GM18520 (cell line): Measurements from ENCODE around the gene NOXO1.
"Not testable (repeated sequence)": the region's sequence is repeated elsewhere in the genome, so short reads cannot be mapped to it uniquely, and the experiment has no call there.

Experiments
- ATAC-seq: cut with Tn5 transposase; IDR thresholded peaks from one replicate; pipeline ENCODE4 v1.9.1; 2021; ENCODE audit not compliant: unreplicated experiment

NOXO1 gene

DNA sequence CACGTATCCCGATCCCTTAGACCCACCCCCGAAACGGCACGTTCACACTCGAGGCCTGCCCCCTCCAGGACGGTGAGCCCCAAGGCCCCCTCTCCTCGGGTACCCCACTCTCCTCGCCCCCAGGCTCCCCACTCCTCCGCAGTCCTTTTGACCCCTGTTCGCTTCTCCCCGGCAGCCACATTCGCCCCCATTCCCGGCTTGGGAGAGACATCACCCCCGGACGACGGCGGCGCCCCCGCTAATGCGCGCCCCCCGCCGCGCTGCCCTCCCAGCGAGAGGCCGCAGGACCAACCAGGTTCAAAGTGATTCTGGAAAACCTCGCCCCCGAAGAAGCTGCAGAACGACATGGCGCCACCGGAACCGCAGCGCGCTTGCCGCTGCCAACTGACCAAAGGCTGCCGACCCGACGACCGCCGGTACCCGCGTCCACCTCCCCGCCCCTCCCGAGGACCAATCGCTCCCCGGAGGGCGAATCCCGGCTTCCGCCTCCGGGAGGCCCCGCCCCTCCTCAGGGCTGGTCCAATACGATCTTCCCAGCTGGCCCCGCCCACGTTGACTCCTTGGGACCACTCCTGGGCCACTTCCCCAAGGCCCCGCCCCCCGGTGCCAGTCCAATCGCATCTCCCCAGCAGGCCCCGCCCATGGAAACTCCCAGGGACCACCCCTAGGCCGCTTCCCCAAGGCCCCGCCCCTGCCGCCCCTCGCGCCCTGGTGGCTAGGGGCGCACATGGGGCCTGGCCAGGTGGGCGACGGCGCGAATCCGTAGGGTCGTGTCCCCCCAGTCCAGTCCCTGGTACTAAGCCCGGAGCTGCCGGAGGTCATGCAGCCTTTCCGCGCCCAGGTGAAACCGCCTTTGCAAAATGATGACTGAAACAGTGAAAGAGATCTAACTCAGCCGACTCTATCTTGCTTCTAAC, 38.2 kb downstream of the NOXO1 start, which contains the start of gene MSRB1:
MSRB1 (minus strand) TSS at position 390 of the 917 bp plus-strand sequence; CDS start at position 347, 43 bp downstream.
- peak; percentile 80 for ATAC-seq

DNA sequence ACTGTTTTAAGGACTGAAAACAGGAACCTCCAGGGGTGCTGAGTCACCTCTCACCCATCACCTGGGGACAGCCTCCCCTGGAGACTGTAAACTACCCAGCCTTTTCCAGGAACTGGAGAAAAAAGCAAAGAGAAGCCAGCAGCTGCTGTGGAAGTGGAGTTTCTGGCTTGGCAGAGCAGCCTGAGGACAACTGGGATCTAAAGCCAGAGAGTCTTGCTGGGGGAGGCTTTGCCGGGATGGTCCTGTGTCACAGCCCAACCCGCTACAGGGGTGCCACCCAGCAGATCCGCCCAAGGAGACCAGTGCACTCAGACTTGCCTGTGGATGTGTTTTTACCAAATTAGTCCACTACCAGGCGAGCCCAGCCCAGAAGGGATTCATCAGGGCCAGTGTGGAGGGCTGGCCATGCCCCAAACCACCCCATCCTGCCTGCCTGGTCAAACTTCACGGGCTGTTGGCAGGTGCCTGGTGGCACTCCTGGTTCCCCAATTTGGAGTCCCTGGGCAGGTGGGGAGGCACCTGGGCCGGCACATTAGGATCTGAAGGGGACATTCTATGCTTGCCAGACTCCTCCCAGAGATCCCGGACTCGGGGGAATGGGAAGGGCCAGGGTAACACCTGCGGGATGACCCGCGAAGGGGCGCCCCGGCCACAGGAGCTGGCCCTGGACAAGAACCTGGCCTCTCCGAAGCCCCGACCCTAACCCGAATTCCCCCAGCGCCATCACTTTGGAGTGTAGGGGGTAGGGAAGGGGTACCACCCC, 39.0 kb downstream of the NOXO1 start:
- ATAC-seq = no peak

DNA sequence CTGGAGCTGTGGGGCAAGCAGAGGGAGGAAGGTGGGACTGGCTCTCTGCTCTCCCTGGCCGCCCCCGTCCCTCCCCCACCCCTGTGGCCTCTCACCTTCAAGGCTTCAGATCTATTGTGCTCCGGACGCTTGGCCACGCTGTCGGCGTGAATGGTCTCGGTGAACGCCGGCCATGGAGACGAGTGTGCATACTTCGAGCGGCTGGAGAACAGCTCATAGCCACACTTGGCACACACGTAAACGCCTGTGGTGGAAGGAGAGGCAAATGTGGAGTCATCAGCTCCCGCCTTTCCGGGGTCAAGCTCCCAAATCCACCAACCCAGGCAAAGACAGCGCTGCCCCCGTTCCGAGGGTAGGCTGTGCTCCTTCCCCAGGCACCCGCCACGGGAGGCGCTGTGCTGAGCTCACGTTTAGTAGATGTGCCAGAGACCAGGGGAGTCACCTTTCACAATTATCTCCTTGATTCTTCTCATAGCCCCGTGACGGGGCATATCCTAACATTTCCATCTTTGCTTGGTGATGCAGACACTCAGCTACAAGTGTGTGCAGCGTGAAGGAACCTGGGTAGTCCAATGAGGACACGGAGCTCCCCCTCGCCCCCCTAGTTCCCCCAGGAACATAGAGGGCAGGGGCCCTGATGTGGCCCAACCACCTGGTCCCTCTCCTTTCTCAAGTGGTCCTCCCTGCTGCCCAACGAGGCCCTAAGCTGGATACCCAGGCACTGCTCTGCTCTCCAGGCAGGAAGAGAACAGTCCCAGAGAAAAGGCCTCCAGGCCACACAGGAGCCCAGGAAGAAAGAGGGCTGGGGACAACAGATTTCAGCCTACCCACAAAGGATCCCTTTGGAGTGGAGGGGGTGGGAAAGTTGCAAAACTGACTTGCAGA, 39.9 kb downstream of the NOXO1 start:
- ATAC-seq = no peak

DNA sequence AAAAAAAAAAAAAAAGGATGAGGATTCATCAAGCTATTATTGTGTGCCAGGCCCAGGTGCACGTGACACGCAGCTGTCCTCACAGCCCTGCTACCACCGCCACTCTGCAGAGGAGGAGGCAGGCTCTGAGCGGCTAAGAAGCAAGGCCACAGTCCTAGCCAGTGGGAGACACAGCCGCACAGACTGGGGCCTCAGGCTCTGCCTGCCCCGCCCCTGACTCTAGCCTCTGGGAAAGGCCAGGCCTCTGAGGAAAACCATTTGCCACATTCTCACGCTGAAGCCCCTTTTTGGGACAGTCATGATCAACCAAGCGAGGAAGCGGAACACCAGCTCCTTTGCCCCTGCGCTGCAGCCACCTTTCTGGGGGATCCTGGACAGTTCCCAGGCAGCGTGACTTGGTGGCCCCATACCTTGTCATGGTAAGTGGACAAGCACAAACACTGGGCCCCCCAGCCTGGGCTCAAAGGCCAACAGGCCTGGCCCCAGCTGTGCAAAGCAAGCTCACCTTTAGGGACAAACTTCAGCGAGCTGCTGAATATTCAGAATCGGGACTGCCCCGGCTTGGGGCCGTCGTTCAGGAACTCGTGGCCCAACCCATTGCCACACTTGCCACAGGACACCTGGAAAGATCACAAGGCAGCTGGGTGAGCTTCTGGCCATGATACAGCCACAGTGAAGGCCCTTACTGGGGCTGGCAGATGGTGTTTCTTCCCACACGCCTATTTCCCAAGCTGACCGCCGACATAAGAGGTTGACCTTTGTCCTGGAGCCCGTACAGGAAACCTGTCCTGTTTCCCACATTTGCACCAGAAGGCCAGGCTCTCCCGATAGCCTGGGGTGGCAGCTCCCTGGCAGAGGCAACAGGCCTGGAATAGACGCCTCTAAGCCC, 40.8 kb downstream of the NOXO1 start:
- no peak for ATAC-seq

DNA sequence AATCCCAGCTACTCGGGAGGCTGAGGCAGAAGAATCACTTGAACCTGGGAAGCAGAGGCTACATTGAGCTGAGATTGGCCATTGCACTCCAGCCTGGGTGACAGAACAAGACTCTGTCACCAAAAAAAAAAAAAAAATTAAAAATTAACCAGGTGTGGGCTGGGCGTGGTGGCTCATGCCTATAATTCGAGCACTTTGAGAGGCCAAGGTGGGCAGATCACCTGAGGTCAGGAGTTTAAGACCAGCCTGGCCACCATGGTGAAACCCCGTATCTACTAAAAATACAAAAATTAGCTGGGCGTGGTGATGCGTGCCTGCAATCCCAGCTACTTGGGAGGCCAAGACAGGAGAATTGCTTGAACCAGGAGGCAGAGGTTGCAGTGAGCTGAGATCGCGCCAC, 41.4 kb downstream of the NOXO1 start:
- ATAC-seq = not testable (repeated sequence)

DNA sequence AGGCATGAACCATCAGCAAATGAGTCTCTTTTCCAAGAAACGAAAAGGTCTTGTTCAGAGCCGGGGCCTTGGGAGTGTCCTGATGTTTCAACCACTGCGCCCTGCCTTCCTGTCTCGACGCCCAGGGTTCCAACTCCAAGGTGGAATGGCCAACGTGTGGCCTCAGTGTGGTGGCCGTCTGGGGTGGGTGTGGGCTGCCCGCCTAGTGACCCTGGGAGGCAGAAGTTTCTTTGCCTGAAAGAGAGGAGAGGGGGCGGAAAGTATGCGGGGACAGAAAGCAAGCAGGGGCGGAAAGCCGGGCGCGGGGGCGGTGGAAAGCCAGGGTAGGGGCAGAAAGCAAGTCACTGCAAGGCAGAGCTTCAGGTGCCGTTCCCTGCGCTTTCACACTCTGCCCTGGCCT, 42.4 kb downstream of the NOXO1 start:
- ATAC-seq = no peak

DNA sequence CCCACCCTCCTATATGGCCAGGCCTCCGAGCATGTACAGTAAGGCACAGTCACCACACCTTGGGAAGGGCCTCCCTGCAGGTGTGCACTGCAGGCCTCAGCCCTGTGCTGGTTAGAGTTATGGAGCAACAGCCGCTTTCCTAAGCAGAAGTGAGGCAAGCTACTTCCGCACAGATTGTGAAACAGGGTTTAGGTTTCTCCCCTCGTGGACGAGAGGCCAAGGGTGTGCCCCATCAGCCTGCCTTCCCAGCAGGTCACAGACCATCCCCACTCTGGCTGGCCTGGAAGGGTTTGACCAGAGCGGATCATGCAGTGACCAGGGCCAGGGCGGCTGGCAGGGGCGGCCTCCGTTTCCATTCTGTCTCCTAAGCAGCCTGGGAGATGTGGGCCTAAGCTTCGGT, 43.0 kb downstream of the NOXO1 start:
- no peak for ATAC-seq

DNA sequence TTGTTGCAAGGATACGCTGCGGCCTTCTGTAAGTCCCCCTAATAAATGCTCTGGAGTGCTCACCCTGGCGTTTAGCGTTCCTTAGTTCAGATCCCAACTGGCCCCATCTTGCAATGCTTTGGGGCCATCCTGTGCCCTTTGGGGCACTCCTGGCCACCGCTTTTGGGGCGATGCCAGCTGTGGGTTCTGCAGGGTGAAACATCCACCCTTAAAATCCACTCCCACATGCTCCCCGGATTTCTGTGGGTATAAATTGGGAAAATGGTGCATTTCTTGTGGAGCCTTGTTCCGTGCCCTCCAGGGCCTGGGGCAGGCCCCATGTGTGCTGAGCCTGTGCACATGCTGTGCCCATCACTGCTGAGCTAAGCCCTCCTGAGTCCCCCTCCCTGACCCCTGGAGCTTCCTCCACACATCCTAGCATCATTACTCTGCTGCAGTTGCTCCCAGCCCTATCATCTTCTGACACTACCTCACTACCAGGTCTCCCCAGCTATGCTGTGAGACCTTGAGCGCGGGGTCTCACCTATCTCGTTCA, 44.3 kb downstream of the NOXO1 start:
- no peak for ATAC-seq

DNA sequence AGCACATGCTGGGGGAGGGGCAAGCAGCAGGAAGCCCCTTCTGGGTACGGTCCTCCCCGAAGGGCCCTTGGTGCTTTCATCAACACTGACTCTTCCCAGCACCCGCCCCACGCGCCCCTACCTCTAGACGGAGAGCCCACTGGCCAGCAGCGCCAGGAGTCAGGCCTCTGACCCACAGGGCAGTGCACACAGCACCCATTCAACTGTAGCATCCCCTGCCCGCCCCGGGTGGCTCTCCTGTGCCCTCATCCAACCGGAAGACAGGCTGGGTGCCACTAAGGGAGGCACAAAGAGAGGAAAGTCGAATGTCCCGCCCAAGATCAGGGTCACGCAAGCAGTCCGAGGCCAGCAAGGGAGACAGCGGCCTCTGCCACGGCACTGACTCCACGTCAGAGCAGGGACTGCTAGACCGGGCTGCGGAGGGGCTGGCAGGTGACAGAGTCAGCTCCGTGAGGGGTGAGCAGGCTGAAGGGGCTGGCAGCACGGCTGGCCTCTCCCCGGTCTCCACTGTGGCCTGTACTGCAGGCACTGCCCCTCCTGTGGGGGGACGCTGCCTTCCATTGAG, 48.1 kb downstream of the NOXO1 start:
- no peak for ATAC-seq

DNA sequence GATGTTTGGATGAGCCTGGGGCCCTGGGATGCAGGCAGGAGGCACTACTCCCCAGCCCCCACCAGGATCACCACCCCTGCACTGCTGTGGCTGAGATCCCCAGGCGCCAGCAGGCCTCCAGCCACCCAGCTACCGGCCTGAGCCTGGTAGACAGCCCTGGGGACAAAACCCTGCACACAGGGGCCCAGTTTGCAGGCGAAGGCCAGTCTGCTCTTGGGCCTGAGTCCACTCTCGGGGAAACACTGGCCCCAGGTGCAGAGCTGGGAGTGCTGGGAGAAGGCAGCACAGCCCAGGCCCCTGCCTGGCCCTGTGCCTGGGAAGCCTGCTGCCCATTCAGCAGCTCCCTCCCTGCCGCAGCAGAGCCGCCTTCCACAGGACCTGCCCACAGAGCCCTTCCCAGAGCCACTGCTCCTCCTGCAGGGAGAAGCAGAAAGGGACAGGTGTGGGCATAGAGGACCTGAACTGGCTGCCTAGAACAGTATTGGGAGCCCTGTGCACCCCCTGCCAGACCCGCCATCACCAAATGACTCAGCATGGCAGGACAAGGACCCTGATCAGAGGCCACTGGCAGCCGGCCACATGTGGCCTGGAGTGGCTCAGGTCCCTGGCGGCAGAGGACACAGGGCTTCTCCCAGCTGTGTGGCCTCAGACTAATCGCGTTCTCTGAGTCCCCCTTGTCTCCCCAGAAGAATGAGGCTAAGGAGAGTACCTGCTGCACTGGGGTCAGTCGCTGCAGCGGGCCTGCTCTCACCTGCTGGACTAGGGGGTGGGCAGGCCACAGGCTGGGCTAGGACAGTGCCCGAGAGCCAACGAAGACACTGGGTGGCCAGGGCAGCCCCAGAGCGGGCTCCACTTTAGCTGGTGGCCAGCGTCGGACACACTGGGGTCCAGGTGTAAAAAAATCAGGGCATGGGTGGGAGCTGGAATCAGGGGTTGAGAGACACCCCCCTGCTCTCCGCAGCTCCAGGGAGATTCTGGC, 48.9 kb downstream of the NOXO1 start:
- ATAC-seq = no peak

DNA sequence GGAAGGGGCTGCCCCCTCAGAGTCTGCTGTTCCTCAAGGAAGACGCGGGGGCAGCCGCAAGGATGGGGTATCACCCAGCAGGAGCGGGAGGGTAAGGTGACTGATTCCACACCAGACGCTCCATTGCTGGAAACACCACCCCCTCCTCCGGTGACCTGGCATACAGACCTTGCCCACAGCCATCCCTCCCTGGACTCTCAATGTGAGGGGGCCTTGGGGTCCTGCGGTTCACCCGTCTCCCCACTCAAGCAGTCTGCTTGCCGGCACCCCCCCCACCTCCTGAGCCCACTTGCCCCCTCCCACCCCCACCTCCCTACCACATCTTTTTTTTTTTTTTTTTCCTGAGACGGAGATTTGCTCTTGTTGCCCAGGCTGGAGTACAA, 50.9 kb downstream of the NOXO1 start:
- ATAC-seq = no peak

DNA sequence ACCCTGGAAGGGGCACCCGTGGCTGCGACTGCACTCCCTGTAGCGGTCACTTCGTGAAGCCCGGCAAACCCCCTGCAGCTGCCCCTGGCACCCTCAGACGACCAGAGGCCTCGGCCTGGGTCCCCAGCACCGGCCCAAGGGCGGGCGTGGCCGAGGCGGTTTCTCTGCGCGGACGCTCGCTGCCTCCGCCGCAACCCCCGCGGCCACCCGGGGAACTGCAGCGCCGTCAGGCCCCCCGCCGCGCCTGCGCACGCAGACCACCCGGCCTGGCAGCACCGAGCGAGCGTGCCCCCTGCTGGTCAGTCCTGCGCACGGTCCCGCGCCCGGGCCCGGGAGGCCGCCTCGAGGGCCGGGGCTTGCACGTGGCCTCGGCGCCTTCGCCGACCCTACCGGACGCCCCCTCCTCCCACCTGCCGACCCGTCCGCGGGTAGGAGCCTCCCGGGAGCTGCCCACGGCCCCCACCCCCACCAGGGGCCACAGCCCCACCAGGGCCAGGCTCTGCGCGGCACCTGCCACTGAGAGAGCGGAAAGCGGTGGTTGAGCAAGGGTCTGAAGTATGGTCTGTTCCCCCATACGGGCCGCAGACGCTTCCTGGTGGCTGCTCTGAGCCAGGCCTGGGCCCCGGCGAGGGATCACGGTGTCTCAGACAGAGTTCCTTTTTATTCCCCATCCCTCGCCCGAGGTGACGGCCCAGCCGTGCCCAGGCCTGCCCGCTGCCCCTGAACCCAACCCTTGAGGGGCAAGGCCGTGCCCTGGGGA, 51.5 kb downstream of the NOXO1 start:
- ATAC-seq = peak; percentile 72

DNA sequence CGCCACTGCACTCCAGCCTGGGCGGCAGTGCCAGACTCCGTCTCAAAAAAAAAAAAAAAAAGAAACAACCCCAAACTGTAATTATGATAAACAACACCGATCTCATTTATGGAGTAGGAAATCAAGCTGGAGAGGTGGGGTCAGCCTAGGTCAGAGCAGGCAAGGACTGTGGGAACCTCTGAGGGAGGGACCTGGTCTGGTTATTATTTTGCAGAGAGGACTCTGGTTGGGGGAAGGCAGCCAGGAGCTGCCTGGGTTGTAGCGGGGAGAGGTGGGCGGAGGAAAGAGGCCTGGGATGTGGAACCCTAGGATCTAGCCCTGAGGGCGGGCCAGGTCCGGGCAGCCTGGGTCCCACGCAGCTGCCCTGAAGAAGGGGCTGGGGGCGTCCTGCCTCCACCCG, 52.2 kb downstream of the NOXO1 start:
- ATAC-seq = no peak
